Measurements from ENCODE around the gene CELSR3. TPM values are rescaled to one million over a fixed set of nuclear protein-coding genes. Genes with fewer than 3 reads are reported as not detected.
A peak's percentile ranks its signal among the peaks of the same experiment; 100 is the strongest.

CELSR3 gene
- total RNA-seq, 6 experiments from 2014 or later = 1.9 to 5.0 (median 3.4) TPM

DNA sequence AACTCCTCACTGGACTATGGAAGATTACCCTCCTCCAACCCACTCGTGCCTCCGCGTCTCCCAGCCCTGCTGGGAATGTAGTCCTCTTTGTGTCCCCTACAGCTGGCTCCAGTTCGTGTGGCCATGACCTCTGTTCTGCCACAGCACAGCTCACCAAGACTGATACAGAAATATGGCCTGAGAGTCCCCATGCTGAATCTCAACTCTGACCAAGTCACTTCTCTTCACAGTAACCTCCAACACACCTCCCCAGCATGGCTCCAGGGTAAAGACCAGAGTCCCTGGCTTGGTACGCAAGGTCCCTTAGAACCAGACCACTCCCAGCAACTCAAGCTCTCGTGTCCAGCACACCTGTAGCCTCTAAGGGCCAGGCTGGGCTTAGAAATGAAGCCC lies 65.3 kb downstream of the CELSR3 start:
- Mint-ChIP-seq H3K9me3 (no peaks in the 10 kb centered on the region), H3K27me3 (ENCODE audit: insufficient read depth) (peaks cover 2% of the 10 kb centered on the region), H3K4me3 (0 out of 2 replicates have a peak overlapping the region, but pooled peaks have one; percentile 34), H3K4me1 (ENCODE audit: low read depth) (peaks cover 80% of the 10 kb centered on the region), H3K27ac (peak overlapping the region; percentile 93), H3K36me3 (ENCODE audit: low read depth) (peaks cover 34% of the 10 kb centered on the region)
- TF ChIP-seq, protein P1, sequence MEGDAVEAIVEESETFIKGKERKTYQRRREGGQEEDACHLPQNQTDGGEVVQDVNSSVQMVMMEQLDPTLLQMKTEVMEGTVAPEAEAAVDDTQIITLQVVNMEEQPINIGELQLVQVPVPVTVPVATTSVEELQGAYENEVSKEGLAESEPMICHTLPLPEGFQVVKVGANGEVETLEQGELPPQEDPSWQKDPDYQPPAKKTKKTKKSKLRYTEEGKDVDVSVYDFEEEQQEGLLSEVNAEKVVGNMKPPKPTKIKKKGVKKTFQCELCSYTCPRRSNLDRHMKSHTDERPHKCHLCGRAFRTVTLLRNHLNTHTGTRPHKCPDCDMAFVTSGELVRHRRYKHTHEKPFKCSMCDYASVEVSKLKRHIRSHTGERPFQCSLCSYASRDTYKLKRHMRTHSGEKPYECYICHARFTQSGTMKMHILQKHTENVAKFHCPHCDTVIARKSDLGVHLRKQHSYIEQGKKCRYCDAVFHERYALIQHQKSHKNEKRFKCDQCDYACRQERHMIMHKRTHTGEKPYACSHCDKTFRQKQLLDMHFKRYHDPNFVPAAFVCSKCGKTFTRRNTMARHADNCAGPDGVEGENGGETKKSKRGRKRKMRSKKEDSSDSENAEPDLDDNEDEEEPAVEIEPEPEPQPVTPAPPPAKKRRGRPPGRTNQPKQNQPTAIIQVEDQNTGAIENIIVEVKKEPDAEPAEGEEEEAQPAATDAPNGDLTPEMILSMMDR (IDR thresholded peaks at IDR 0.05) = no peak
- no peak for DNase-seq

DNA sequence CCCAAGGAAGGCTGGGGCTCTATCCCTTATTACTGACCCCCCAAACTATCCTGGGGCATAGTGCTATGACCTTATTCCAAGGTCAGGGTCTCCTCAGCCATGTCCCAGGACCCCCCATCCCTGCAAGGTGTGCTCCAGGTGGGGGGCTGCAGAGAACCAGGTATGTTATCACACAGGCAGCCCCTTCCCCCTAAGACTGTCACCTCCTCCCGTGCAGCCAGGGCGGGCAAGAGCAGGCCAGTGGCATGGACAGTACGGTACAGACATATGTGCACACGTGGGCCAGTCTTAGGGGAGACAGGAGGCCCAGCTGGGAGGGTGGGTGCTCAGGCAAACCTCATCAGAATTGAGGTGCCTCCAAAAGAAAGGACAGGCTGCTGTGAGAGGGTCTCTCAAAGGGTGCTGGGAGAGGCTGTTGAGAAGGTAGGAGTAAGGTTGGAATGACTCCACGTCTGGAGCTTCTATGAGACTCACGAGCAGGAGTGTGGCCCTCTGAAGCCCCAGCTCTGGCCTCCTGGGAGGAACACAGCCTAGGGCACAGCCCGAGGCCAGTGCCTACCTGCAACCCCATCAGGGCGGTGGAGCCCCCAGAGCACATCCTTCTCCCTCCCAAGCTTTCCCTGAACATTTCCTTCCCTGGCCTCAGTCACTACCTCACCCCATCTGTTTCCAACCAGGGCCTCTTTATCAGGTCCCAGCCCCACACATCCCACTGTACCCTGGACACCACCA lies 65.8 kb downstream of the CELSR3 start:
- Mint-ChIP-seq H3K4me1 (ENCODE audit: low read depth) (peaks cover 80% of the 10 kb centered on the region), H3K4me3 (0 out of 2 replicates have a peak overlapping the region, but pooled peaks have one; percentile 34)
- TF ChIP-seq, protein P1 (IDR thresholded peaks at IDR 0.05) = no peak

DNA sequence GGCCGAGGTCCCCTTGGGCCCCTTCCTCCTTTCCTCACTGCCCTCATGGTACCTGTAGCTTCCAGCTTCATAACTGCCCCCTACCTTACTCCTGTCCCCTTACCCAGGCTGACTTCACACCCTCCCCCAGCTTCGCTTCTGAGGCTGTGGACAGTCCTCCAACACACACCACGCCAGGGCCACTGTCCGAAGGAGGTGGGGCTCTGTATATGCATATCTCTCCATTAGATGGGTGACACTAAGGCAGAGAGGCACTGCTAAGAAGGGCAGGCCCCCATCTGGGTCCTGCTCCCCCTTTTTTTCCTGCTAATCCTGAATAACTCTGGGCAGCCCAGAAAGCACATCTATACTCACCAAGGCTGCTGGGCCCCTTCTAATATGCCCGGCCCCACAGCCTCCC lies 66.5 kb downstream of the CELSR3 start:
- Mint-ChIP-seq H3K36me3 (ENCODE audit: low read depth) (peaks cover 30% of the 10 kb centered on the region), H3K27ac (peak overlapping the region; percentile 93), H3K27me3 (ENCODE audit: insufficient read depth) (peaks cover 2% of the 10 kb centered on the region), H3K4me1 (ENCODE audit: low read depth) (peaks cover 81% of the 10 kb centered on the region), H3K4me3 (peak overlapping the region; percentile 90), H3K9me3 (no peaks in the 10 kb centered on the region)
- DNase-seq = no peak
- TF ChIP-seq, protein P1 (IDR thresholded peaks at IDR 0.05) = no peak

More for the DNA sequence above, 65.8 kb downstream of the CELSR3 start:
- Mint-ChIP-seq H3K36me3 (ENCODE audit: low read depth) (peaks cover 30% of the 10 kb centered on the region), H3K27ac (peak overlapping the region; percentile 93), H3K27me3 (ENCODE audit: insufficient read depth) (peaks cover 2% of the 10 kb centered on the region), H3K9me3 (no peaks in the 10 kb centered on the region)
- no peak for DNase-seq

DNA sequence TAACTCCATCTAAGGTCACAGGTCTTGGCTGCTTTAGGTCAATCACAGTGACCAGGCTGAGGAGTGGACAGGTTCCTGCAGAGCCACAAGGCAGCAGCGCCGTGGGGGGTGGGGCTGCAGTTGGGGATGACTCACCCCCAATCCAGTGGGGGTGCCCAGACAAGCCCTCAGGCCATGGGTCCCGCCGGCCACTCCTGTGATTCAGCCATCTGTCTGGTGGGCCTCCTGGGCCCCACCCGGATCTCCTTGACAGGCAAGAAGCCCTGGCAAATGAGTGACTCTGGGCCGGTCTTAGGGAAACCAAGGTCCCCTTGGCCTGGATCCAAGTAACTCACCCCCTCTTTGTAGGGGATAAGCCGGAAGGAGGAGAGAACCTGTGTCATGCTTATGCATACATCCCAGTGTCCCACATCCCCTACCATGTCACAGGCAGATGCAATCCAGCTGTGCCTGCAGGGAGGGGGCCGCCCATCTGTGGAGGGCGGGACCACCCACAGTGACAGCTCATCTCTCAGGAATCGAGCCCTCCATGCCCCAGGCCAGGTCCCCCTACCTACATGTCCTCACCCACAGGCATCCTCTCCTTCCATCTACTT lies 67.1 kb downstream of the CELSR3 start:
- H3K27me3 Mint-ChIP-seq (ENCODE audit: insufficient read depth) = peaks cover 2% of the 10 kb centered on the region
- peaks cover 82% of the 10 kb centered on the region for H3K4me1 Mint-ChIP-seq (ENCODE audit: low read depth)
- no peaks in the 10 kb centered on the region for H3K9me3 Mint-ChIP-seq
- DNase-seq = peak; percentile 97
- H3K27ac Mint-ChIP-seq = peak overlapping the region; percentile 93
- H3K4me3 Mint-ChIP-seq = peak overlapping the region; percentile 90
- TF ChIP-seq, protein P1 (IDR thresholded peaks at IDR 0.05) = no peak
- peaks cover 30% of the 10 kb centered on the region for H3K36me3 Mint-ChIP-seq (ENCODE audit: low read depth)

DNA sequence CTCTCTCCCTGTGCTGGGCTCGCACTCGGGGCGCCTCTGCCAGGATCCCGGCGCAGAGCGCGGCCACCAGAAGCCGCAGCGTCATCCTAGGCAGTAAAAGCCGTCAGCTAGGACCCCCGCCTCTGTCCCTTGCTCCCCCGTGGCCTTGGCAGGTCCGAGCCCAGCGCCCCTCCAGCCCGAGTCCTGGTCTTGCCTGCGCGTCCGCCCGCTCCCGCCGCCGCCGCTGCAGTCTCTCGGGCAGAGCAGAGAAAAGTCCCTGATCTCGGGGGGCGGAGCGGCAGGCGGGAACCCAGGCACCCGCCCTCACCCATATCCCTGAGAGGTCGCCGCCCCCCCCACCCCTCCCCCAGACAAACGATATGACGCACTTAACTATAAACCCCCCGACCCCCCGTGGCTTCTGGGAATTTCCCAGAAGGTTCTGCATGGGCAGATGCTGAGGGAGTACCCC lies 67.6 kb downstream of the CELSR3 start, which contains the start of gene COL7A1:
Gene COL7A1, minus strand, starts transcription at position 255 of the 451 bp plus-strand sequence. Its CDS starts 170 bp downstream, at position 85.
- peaks cover 77% of the 10 kb centered on the region for H3K4me1 Mint-ChIP-seq (ENCODE audit: low read depth)
- TF ChIP-seq, protein P1 (IDR thresholded peaks at IDR 0.05) = no peak
- peak; percentile 17 for DNase-seq
- peak within 1 kb of the TSS; percentile 90 for H3K4me3 Mint-ChIP-seq
- H3K27ac Mint-ChIP-seq = peak within 1 kb of the TSS; percentile 93
- H3K36me3 Mint-ChIP-seq (ENCODE audit: low read depth) = peaks cover 29% of the 10 kb centered on the region
- peaks cover 2% of the 10 kb centered on the region for H3K27me3 Mint-ChIP-seq (ENCODE audit: insufficient read depth)
- no peaks in the 10 kb centered on the region for H3K9me3 Mint-ChIP-seq

All from HFFc6 (cell line).